ENCODE results near the gene CACHD1.
"Not testable (repeated sequence)": the region's sequence is repeated elsewhere in the genome, so short reads cannot be mapped to it uniquely, and the experiment has no call there.

The CACHD1 gene

GRCh38 chr1:64599242-64599641 is 129.3 kb downstream of the CACHD1 start:
- no peak for DNase-seq

- peak; percentile 73 for DNase-seq
Measured at GRCh38 chr1:64601207-64601606, 131.3 kb downstream of the CACHD1 start.

- no peak for DNase-seq
Measured at GRCh38 chr1:64608005-64608650, 138.2 kb downstream of the CACHD1 start.

- no peak for DNase-seq
Measured at GRCh38 chr1:64608651-64609048, 138.7 kb downstream of the CACHD1 start.

- DNase-seq: not testable (repeated sequence)
Measured at GRCh38 chr1:64610950-64611349, 141.0 kb downstream of the CACHD1 start.

- peak; percentile 77 for DNase-seq
Measured at GRCh38 chr1:64616039-64616438, 146.1 kb downstream of the CACHD1 start.

GRCh38 chr1:64623750-64624191 is 153.8 kb downstream of the CACHD1 start:
- peak; percentile 57 for DNase-seq

- peak; percentile 60 for DNase-seq
Measured at GRCh38 chr1:64624218-64624713, 154.3 kb downstream of the CACHD1 start.

GRCh38 chr1:64624808-64625207 is 154.9 kb downstream of the CACHD1 start:
- DNase-seq: no peak

- DNase-seq: no peak
Measured at GRCh38 chr1:64630611-64631010, 160.7 kb downstream of the CACHD1 start.

- no peak for DNase-seq
Measured at GRCh38 chr1:64631346-64632034, 161.6 kb downstream of the CACHD1 start.

GRCh38 chr1:64632936-64633335 is 163.0 kb downstream of the CACHD1 start:
- no peak for DNase-seq

GRCh38 chr1:64645735-64646134 is 175.8 kb downstream of the CACHD1 start:
- no peak for DNase-seq

- no peak for DNase-seq
Measured at GRCh38 chr1:64650411-64650810, 180.5 kb downstream of the CACHD1 start.

- no peak for DNase-seq
Measured at GRCh38 chr1:64651841-64652240, 181.9 kb downstream of the CACHD1 start.

- no peak for DNase-seq
Measured at GRCh38 chr1:64653466-64653865, 183.5 kb downstream of the CACHD1 start.

GRCh38 chr1:64654519-64655341 is 184.8 kb downstream of the CACHD1 start:
- no peak for DNase-seq

GRCh38 chr1:64655861-64656260 is 185.9 kb downstream of the CACHD1 start:
- DNase-seq: no peak

GRCh38 chr1:64659478-64660138 is 189.7 kb downstream of the CACHD1 start:
- DNase-seq: no peak

- DNase-seq: peak; percentile 36
Measured at GRCh38 chr1:64663668-64664067, 193.7 kb downstream of the CACHD1 start.

- no peak for DNase-seq
Measured at GRCh38 chr1:64664299-64664698, 194.4 kb downstream of the CACHD1 start.

- DNase-seq: no peak
Measured at GRCh38 chr1:64669098-64669675, 199.3 kb downstream of the CACHD1 start.
